ENCODE data around the gene TNNT3. TPM values are rescaled to one million over a fixed set of nuclear protein-coding genes. Genes with fewer than 3 reads are reported as not detected.

Gene TNNT3
- total and polyA plus RNA-seq, 2 donors from 2014 or later, result 0.60 TPM; not detected in 1

GRCh38 chr11:1949302-1949701, 29.8 kb downstream of the TNNT3 start:
- FAIRE-seq, result no peak
- intact Hi-C loops (cut with DNase I), result no loop called here
- TF ChIP-seq CTCF (IDR thresholded peaks at IDR 0.05; ENCODE audit: borderline replicate concordance, extremely low read depth, insufficient read depth), result no peak
- Histone ChIP-seq H3K9ac (ENCODE audit: low read length in 3 of 3) (no peak overlapping the region), H3K4me1 (ENCODE audit: control insufficient read depth in 2 of 3, insufficient read depth in 2 of 3, low read depth in 1 of 3, low read length in 3 of 3) (no peaks in the 10 kb centered on the region), H3K9me3 (ENCODE audit: control insufficient read depth in 2 of 3, insufficient read depth in 1 of 3, low read length in 3 of 3) (no peaks in the 10 kb centered on the region), H3K27me3 (ENCODE audit: control insufficient read depth, insufficient read depth, low read length) (no peaks in the 10 kb centered on the region), H3K36me3 (ENCODE audit: control insufficient read depth in 2 of 3, insufficient read depth in 3 of 3, low read length in 3 of 3) (no peaks in the 10 kb centered on the region), H3K4me3 (ENCODE audit: low read length in 3 of 3) (no peak overlapping the region), H3K27ac (ENCODE audit: low read depth in 2 of 2, low read length in 2 of 2) (no peak overlapping the region)
- no peak for DNase-seq

GRCh38 chr11:1949922-1950321, 30.4 kb downstream of the TNNT3 start:
- no peak for TF ChIP-seq CTCF (IDR thresholded peaks at IDR 0.05; ENCODE audit: borderline replicate concordance, extremely low read depth, insufficient read depth)
- no peaks in the 10 kb centered on the region for H3K27me3 ChIP-seq (ENCODE audit: control insufficient read depth, insufficient read depth, low read length)
- H3K4me1 ChIP-seq (ENCODE audit: control insufficient read depth in 2 of 3, insufficient read depth in 2 of 3, low read depth in 1 of 3, low read length in 3 of 3), result no peaks in the 10 kb centered on the region
- no peak for FAIRE-seq
- no peak for DNase-seq
- H3K9me3 ChIP-seq (ENCODE audit: control insufficient read depth in 2 of 3, insufficient read depth in 1 of 3, low read length in 3 of 3), result no peaks in the 10 kb centered on the region
- H3K27ac ChIP-seq (ENCODE audit: low read depth in 2 of 2, low read length in 2 of 2), result no peak overlapping the region
- no peaks in the 10 kb centered on the region for H3K36me3 ChIP-seq (ENCODE audit: control insufficient read depth in 2 of 3, insufficient read depth in 3 of 3, low read length in 3 of 3)
- intact Hi-C loops (cut with DNase I), result no loop called here
- no peak overlapping the region for H3K9ac ChIP-seq (ENCODE audit: low read length in 3 of 3)
- H3K4me3 ChIP-seq (ENCODE audit: low read length in 3 of 3), result no peak overlapping the region

GRCh38 chr11:1952806-1953482, 33.4 kb downstream of the TNNT3 start:
- TF ChIP-seq CTCF (IDR thresholded peaks at IDR 0.05; ENCODE audit: borderline replicate concordance, extremely low read depth, insufficient read depth), result no peak
- intact Hi-C loops (cut with DNase I), result no loop called here
- no peak overlapping the region for H3K9ac ChIP-seq (ENCODE audit: low read length in 3 of 3)
- H3K27me3 ChIP-seq (ENCODE audit: control insufficient read depth, insufficient read depth, low read length), result no peaks in the 10 kb centered on the region
- no peak overlapping the region for H3K27ac ChIP-seq (ENCODE audit: low read depth in 2 of 2, low read length in 2 of 2)
- DNase-seq (no peak), FAIRE-seq (no peak)
- H3K36me3 ChIP-seq (ENCODE audit: control insufficient read depth in 2 of 3, insufficient read depth in 3 of 3, low read length in 3 of 3), result no peaks in the 10 kb centered on the region
- no peaks in the 10 kb centered on the region for H3K9me3 ChIP-seq (ENCODE audit: control insufficient read depth in 2 of 3, insufficient read depth in 1 of 3, low read length in 3 of 3)
- H3K4me1 ChIP-seq (ENCODE audit: control insufficient read depth in 2 of 3, insufficient read depth in 2 of 3, low read depth in 1 of 3, low read length in 3 of 3), result no peaks in the 10 kb centered on the region
- H3K4me3 ChIP-seq (ENCODE audit: low read length in 3 of 3), result no peak overlapping the region

Measured in kidney (tissue), 14 donors.